HG03457 (cell line): Measurements from ENCODE around the gene SKOR2.
"Not testable (repeated sequence)": the region's sequence is repeated elsewhere in the genome, so short reads cannot be mapped to it uniquely, and the experiment has no call there.

Experiments
- ATAC-seq: cut with Tn5 transposase; IDR thresholded peaks from one replicate; pipeline ENCODE4 v1.9.1; 2021; ENCODE audit warnings: moderate number of reproducible peaks; ENCODE audit not compliant: unreplicated experiment

Gene SKOR2

DNA sequence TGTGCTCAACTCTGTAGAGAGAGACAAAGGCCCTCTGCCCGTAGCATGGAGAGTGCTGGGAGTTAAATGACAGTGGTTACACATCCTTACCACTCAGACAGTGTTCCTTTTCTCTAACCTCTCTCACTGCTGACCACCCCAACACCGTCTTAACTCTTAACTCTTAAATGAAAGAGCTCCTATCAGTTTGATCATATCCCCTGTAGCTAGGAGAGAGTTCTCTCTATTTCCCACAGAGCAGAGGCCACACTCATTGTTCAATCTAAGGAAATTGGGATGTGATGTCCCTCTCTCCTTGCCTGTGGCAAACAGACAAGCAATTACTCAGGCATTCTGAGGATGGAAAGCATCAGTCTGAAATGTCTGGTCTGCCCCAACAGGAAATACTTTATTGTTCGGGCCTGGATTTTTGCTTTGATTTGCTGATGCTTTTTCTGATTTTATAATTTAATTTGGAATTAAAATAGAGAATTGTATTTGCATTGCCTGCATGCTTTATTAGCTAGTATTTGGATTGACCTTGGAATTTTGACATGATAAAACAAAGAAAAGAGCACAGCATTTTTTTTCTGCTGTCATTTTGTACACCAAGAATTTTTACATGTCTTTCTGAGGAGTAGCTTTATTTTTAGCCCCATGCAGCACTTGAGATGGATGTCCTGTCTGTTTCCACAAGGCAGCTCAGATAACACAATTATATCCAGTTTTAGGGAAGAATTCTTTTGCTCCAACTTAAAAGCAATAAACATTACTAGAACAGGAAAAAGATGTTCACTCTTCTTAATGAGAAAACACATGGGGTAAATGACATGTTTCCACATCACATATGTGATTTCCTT lies 47.6 kb downstream of the SKOR2 start:
- no peak for ATAC-seq

DNA sequence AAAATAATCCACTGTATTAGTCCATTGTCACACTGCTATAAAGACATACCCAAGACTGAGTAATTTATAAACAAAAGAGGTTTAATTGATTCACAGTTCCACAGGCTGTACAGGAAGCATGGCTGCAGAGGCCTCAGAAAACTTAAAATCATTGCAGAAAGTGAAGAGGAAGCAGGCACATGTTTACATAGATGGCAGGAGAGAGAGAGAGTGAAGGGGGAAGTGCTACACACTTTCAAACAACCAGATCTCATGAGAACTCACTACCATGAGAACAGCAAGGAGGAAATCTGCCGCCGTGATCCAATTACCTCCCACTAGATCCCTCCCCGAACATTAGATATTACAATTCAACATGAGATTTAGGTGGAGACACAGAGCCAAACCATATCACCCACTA lies 55.5 kb downstream of the SKOR2 start:
- ATAC-seq, result not testable (repeated sequence)

DNA sequence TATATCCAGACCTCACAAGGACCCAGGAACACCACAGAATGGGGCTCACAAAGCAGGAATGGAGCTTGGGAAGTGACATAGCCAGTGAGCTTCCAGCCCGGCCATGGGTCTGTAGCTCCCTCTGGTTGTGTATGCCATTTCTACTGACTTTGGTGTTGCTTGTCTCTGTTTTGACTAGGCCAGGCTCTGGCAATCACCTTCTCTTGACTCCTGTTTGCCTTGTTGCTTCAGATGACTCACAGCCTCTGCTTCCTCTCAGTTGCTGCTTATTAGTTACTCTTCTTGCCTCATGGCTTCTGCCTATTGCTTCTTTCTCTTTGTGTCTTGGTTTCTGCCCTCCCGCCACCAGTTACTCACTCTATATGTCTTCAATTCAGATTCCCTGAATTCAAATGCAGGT lies 59.5 kb downstream of the SKOR2 start:
- no peak for ATAC-seq

DNA sequence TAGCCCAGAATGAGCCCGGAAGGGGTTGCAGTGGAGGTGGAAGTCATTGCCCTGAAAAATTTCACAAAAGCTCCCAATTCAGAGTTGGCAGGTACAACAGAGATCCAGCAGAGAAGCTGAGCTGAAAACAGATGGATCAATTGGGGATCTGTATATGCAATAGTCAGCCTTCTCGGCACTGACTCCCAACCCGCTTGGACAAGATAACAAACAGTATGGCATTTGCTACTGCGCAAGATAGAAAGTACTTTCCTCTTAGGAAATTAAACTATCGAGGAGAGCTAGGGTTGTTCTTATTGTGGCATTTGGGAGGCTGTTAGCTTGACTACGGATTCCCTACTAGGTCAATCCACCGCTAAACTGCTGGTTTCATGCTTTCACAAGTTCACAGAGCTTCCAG lies 63.7 kb downstream of the SKOR2 start:
- no peak for ATAC-seq

DNA sequence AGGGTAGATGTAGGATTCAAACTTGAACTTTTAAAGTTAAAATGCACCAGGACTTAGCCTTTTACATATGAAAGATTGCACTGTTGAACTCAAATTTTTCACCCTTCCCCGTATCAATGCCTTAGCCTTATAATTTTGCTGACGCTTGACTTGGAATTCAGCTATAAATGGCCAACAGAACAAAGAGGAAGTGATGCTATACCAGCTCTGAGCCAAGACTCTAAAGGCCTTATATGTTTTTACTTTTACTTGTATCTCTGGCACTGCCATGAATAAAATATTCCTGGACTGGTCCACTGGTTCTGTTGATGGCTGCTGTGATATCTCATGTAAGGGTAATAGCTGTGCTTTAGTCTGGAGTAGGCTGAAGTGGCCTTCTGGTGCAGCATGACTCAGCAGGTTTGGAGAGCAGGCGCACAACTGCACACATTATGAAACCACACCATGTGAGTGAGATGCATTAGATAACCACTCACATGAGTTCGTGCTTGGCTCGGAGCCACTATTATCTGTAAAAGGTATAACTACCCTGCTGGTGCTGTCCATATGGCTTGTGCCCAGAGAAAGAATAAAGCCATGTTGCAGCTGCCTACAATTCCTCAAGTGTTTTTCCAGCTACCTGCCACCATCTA lies 66.9 kb downstream of the SKOR2 start:
- ATAC-seq, result no peak

DNA sequence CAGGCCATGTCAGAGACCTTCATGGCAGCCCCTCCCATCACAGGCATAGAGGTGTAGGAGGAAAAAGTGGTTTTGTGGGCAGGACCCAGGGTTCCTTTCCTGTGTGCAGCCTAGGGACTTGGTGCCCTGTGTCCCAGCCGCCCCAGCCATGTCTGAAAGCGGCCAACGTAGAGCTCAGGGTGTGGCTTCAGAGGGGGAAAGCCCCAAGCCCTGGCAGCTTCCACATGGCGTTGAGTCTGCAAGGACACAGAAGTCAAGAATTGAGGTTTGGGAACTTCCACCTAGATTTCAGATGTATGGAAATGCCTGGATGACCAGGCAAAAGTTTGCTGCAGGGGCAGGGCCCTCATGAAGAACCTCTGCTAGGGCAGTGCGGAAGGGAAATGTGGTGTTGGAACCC lies 69.3 kb downstream of the SKOR2 start:
- not testable (repeated sequence) for ATAC-seq

DNA sequence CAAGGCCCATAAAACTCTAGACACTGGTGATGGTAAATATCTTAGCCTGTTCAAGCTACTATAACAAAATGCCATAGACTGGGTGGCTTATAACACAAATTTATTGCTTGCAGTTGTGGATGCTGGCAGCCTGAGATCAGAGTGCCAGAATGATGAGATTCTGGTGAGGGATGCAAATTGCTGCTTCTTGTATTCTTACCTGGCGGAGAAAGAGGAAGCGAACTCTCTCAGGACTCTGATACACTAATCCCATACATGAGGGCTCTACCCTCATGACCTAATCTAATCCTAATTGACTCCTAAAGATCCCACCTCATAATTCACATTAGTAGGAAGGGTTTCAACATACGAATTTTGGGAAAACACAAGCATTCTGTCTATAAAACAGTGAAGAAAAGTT lies 70.7 kb downstream of the SKOR2 start:
- no peak for ATAC-seq

DNA sequence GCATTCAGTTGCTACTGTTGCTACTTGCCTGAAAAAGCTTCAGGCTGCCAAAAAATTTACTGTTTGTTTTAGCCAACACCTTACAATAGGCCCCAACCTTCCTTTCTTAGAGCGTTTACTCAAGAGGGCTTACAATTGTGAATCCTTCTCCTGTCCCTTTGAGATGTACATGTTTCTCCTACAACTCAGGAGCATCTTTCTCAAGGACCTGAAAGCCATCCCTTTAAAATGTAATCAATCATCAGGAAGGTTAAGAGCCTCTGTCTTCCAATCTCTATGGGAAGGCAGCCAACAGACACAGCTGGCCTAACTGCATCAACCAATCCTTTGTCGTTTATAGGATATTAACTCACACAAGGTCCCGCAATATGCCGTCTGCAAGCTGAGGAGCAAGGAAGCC lies 71.9 kb downstream of the SKOR2 start:
- ATAC-seq, result no peak

DNA sequence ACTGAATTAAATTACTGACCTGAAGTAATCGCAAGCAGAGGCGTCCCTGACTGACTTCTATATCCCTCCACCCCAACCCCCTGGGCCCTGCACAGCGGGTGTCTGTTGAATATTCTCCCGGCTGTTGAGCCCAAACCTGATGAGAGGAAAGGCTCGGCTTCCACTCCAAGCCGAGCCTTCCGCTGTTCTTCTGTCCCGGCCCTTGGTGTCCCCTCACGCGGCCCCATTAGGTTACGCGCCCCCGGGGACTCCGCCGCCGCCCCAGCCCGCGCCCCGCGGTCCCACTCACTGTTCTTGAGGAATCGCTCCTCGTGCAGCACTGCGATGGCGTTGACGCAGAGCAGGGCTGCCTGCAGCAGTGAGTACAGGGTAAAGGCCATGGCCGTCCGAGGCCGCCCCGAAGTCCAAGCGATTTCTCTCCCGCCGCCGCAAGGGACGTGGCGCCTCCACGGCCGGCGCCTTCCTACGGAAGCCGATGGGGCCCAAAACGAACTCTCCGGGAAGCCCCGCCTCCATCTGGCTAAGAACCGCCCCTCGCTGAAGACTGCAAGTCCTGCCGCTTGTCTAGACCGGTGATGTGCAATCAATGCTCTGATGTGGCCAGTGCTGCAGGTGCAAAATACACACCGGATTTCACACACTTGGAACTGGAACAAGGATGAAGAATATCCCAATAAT lies 75.4 kb downstream of the SKOR2 start, which contains the start of gene IER3IP1:
Gene IER3IP1, minus strand, starts transcription at position 467 of the 678 bp plus-strand sequence. Its CDS starts 87 bp downstream, at position 380.
- ATAC-seq, result peak; percentile 76

DNA sequence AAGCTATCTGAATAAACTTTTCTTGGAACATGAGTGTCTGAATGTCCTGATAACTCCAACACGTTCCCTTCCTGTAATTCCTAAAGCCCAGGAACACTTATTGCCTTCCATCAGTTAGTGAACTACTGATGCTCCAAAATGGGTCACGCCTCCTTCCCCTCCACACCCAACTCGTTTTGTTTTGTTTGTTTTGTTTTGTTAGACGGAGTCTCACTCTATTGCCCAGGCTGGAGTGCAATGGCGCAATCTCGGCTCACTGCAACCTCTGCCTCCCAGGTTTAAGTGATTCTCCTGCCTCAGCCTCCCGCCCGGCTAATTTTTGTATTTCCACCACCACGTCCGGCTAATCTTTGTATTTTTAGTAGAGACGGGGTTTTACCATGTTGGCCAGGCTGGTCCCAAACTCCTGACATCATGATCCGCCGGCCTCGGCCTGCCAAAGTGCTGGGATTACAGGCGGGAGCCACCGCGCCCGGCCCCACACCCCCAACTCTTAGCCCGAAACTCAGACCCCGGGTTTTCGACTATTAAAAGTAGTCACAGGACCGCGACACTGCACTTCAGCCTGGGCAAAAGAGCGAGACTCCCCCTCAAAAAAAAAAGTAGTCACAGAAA lies 76.1 kb downstream of the SKOR2 start:
- no peak for ATAC-seq

DNA sequence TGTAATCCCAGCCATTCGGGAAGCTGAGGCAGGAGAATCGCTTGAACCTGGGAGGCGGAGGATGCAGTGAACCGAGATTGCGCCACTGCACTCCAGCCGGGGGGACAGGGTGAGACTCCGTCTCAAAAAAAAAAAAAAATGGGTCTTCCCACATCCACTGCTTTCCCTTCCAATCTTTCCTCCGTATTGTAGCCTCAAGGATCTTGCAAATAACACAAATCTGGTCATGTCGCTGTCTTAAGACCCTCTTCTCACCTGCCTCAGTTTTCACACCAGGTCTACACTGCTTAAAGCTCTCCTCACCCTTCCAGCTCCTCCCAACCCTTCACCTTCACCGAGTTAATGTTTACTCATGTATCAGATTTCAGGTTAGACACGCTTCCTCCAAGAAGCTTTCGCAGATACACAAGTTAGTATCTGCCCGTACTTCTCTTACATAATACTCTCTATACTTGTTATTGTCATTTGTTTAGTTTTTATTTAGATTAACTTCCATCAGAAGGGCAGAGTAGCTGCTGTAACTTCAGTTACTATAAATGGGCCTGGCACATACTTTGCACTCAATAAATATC lies 76.8 kb downstream of the SKOR2 start:
- no peak for ATAC-seq

DNA sequence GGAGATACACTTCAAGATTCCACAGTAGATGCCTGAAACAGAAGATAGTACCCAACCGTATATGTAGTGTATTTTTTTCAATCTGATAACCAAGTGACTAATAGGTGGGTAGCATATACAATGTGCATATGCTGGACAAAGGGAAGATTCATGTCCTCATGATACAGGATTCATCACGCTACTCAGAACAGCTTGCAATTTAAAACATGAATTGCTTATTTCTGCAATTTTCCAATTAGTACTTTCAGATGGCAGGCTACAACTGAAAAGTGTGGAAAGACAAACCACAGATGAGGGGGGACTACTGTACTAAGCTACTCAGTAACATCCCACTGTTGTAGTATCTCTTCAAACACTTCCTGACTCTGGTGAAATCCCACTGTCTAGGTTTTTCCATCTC lies 79.0 kb downstream of the SKOR2 start:
- ATAC-seq, result no peak

DNA sequence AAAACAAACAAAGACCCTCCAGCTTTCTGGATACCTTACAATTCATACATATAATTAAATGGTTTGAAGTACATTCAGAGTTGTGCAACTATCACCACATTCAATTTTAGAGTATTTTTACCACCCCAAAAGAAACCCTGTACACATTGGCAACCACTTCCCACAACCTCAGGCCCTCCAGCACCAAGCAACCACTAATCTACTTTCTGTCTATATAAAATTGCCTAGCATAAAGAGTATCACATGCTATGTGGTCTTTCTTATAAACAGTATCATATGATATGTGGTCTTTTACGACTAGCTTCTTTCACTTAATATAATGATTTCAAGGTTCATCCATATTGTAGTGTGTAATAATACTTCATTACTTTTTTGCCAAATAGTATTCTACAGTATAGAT lies 82.5 kb downstream of the SKOR2 start:
- ATAC-seq, result no peak

DNA sequence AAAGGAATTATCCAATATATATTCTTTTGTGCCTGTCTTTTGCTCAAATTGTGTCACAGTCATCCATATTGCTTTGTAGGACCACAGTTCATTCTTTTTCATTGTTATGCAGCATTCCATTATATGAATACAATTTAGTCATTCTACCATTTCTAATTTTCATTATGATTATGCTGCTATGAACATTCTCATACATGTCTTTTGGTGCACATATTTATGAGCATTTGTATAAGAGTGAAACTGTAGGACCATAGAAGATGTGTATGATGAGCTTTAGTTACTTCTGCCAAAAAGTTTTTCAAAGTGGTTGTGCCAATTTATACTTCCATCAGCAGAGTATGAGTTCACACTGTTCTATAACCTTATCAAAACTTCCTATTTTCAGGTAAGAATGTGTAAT lies 83.0 kb downstream of the SKOR2 start:
- ATAC-seq, result no peak

DNA sequence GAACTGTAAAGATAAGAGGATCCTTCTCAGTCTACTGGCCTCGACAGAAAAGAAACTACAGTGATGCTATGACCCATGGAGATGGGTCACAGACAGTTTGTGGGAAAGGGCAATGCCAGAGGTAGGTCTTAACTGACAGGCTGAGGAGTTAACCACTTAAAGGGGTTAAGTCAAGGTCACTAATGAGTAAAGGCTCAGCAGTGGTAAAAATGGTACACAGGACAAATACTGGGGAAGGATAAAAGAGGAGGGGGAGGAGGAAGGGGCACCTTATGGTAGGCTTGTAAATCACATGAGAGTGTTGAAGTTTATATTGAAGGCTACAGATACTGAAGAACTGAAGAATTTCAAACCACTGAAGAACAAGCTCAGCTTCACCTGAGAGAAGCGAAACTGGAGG lies 85.2 kb downstream of the SKOR2 start:
- ATAC-seq, result no peak

DNA sequence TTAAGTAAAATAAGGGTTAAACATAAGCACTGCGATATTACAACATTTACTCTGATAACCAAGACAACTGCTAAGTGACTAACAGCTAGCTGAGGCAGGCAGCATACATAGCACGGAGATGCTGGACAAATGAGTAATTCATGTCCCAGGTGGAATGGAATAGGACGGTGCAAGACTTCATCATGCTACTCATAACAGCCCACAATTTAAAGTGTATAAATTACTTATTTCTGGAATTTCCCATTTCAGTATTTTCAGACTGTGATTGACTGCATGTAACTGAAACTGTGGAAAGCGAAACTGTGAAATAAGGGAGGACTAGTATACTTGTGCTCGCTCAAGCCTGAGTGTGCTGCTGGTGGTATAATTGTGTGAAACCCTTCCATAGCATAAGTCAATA lies 88.2 kb downstream of the SKOR2 start:
- peak; percentile 71 for ATAC-seq

DNA sequence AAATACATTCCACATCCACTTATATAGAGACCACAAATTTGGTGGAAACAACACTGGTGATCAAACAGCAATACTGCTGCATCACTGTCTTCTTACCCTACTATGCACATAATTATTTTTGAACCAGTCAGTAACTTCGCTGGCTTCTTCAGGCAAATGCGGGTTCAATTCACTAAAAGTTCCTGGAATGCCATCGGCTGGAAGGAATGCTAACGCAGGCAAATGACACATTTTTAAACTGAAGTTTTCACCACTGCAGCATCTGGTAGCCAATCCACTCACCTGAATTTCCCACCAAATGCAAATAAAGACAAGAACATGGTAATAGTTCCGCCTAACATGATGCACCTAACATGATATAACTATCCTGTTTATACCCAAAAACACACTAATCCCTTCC lies 91.2 kb downstream of the SKOR2 start:
- ATAC-seq, result no peak

DNA sequence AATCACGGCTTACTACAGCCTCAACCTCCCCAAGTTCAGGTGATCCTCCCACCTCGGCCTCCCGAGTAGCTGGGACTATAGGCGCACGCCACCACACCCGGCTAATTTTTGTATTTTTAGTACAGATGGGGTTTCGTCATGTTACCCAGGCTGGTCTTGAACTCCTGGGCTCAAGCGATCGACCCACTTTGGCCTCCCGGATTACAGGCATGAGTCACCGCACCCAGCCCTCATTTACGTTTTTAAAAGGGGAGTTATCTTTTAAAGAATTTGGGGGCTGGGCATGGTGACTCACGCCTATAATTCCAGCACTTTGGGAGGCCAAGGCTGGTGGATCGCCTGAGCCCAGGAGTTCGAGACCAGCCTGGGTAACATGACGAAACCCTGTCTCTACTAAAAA lies 93.1 kb downstream of the SKOR2 start:
- not testable (repeated sequence) for ATAC-seq
